Keratinocyte (primary cell): ENCODE results near the gene RB1. TPM values are rescaled to one million over a fixed set of nuclear protein-coding genes. Genes with fewer than 3 reads are reported as not detected.
A peak's percentile ranks its signal among the peaks of the same experiment; 100 is the strongest.

Experiments
- DNase-seq: peaks from one replicate; pipeline ENCODE4 v3.0.0-alpha.2; 2011; ENCODE audit warnings: low read depth, missing footprints, low spot score
- FAIRE-seq: peaks from 2 replicates; lab custom pipeline; 2011; peaks lifted over from hg19 to GRCh38; lab: Jason Lieb, UNC
- H2AFZ ChIP-seq: 2 replicates; pipeline ENCODE4 v1.6.0; 2012; ENCODE audit warnings: low read length, control low read depth, inconsistent platforms; ENCODE audit not compliant: control insufficient read depth
- H3K27ac ChIP-seq: 2 replicates; pipeline ENCODE4 v1.5.1; 2011; ENCODE audit warnings: low read length; ENCODE audit not compliant: control insufficient read depth, insufficient read depth
- H3K27me3 ChIP-seq: 3 replicates; pipeline ENCODE4 v1.6.0; 2011; ENCODE audit warnings: low read length; ENCODE audit not compliant: control insufficient read depth, insufficient read depth; ENCODE audit errors: extremely low read depth
- H3K36me3 ChIP-seq, 2 experiments: 2 replicates in 1 of 2; 3 replicates in 1 of 2; pipeline ENCODE4 v1.5.1; 2011; ENCODE audit warnings: low read length in 2 of 2, mild to moderate bottlenecking in 1 of 2; ENCODE audit not compliant: control insufficient read depth in 2 of 2, insufficient read depth in 2 of 2; ENCODE audit errors: extremely low read depth in 1 of 2
- H3K4me1 ChIP-seq: 3 replicates; pipeline ENCODE4 v1.5.1; 2011; ENCODE audit warnings: low read length; ENCODE audit not compliant: control insufficient read depth, insufficient read depth; ENCODE audit errors: extremely low read depth
- H3K4me2 ChIP-seq: 3 replicates; pipeline ENCODE4 v1.6.0; 2011; ENCODE audit warnings: low read depth, low read length; ENCODE audit not compliant: control insufficient read depth, insufficient read depth; ENCODE audit errors: extremely low read depth
- H3K4me3 ChIP-seq, 3 experiments: fragments of 200-600 bp in 1 of 3; sonication (generic) in 1 of 3; 2 replicates in 2 of 3; 3 replicates in 1 of 3; pipeline ENCODE4 v1.5.1; 2011 to 2016; ENCODE audit warnings: low read length in 3 of 3, mild to moderate bottlenecking in 3 of 3, control low read depth in 2 of 3, inconsistent platforms in 1 of 3, low read depth in 1 of 3, mixed read lengths in 1 of 3, mixed run types in 1 of 3, moderate library complexity in 1 of 3; ENCODE audit not compliant: control insufficient read depth in 2 of 3, insufficient read depth in 2 of 3; ENCODE audit errors: extremely low read depth in 1 of 3
- H3K79me2 ChIP-seq: 2 replicates; pipeline ENCODE4 v1.6.0; 2012; ENCODE audit warnings: low read length; ENCODE audit not compliant: control insufficient read depth, insufficient read depth
- H3K9ac ChIP-seq: 3 replicates; pipeline ENCODE4 v1.6.0; 2011; ENCODE audit warnings: low read length; ENCODE audit not compliant: control insufficient read depth, insufficient read depth; ENCODE audit errors: extremely low read depth
- H3K9me1 ChIP-seq: 3 replicates; pipeline ENCODE4 v1.6.0; 2011; ENCODE audit warnings: low read length; ENCODE audit not compliant: control insufficient read depth, insufficient read depth; ENCODE audit errors: extremely low read depth
- H3K9me3 ChIP-seq: 2 replicates; pipeline ENCODE4 v1.5.1; 2012; ENCODE audit warnings: low read depth, low read length; ENCODE audit not compliant: control insufficient read depth
- H4K20me1 ChIP-seq: 3 replicates; pipeline ENCODE4 v1.6.0; 2011; ENCODE audit warnings: low read length; ENCODE audit not compliant: control insufficient read depth, insufficient read depth; ENCODE audit errors: extremely low read depth
- EZH2 ChIP-seq: IDR thresholded peaks from one replicate; pipeline ENCODE4 v1.6.1; 2012; ENCODE audit warnings: inconsistent platforms, mild to moderate bottlenecking, low read length, moderate library complexity
- dilution Hi-C: fragments of 300-500 bp; cut with MboI; formaldehyde crosslinking; loops from one replicate; pipeline ENCODE4 v1.7.0; 2020; ENCODE audit warnings: low sequenced_read_pairs; ENCODE audit not compliant: extremely low pct_ligation_motif_present
- polyA plus RNA-seq, 5 experiments: library from polyadenylated mRNA; depleted of rRNA in 3 of 5; stranded (reverse) in 3 of 5; stranded (forward) in 1 of 5; unstranded in 1 of 5; fragments of >200 nt; gene quantifications; 1 replicate in 1 of 5; 2 replicates in 3 of 5; 3 replicates in 1 of 5; pipeline versions ENCODE4 v1.2.1 to v1.2.3, GENCODE V29; 2011 to 2012; ENCODE audit warnings: missing spikeins in 2 of 5, low read depth in 1 of 5, low replicate concordance in 1 of 5
- TF ChIP-seq, protein P1 (sequence below), 3 experiments: IDR thresholded peaks in 1 of 3; conservative IDR thresholded peaks in 1 of 3; optimal IDR thresholded peaks in 1 of 3; 2 replicates in 2 of 3; 3 replicates in 1 of 3; pipeline versions ENCODE3 to v1.5.1; 2011; ENCODE audit warnings: low read length in 3 of 3, mild to moderate bottlenecking in 3 of 3, moderate library complexity in 2 of 3, control low read depth in 1 of 3, inconsistent platforms in 1 of 3; ENCODE audit not compliant: insufficient read depth in 2 of 3; ENCODE audit errors: extremely low read depth in 1 of 3

RB1 gene
- polyA plus RNA-seq, 1 donor (not counting 4 experiments of a cell fraction or from before 2014, with no cell fraction given) = 22.4 TPM

DNA sequence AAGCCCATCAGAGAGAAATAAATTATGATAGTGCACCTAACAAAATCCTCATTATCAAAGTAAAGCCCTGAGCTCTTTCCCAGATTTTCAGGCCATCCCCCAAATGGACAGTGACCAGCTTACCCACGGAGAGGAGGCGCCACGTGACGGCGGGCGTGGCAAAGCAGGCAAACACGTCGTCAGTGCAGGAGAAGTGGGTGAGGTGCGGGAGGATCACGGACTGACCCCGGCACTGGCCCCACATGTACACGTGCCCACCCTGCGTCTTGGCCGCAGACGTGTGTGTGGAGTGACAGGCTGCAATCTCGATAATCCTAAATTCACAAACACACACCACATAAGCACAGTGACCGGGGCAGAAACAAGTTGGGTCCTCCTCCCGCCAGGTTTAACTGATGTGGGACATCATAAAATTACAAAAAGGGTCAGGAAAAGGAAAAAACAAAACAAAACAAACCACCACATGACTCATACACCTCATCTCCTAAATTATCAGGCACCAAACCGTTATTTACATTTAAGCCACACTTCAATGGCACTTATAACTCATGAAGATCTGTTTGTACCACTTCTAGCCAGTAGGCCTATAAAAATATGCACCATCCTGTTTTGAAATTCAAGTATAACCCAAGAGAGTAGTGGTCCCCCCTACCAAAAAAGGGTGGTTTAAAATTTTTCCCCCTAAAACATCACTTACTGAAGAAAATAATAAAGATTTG, 199.2 kb downstream of the RB1 start:
- H3K4me3 ChIP-seq = no peak overlapping the region
- dilution Hi-C loops = no loop called here
- FAIRE-seq (no peak), DNase-seq (no peak)
- TF ChIP-seq EZH2 = no peak
- TF ChIP-seq, protein P1, sequence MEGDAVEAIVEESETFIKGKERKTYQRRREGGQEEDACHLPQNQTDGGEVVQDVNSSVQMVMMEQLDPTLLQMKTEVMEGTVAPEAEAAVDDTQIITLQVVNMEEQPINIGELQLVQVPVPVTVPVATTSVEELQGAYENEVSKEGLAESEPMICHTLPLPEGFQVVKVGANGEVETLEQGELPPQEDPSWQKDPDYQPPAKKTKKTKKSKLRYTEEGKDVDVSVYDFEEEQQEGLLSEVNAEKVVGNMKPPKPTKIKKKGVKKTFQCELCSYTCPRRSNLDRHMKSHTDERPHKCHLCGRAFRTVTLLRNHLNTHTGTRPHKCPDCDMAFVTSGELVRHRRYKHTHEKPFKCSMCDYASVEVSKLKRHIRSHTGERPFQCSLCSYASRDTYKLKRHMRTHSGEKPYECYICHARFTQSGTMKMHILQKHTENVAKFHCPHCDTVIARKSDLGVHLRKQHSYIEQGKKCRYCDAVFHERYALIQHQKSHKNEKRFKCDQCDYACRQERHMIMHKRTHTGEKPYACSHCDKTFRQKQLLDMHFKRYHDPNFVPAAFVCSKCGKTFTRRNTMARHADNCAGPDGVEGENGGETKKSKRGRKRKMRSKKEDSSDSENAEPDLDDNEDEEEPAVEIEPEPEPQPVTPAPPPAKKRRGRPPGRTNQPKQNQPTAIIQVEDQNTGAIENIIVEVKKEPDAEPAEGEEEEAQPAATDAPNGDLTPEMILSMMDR (optimal IDR thresholded peaks at IDR 0.05 in 1 of 3, IDR thresholded peaks at IDR 0.05 in 1 of 3, conservative IDR thresholded peaks at IDR 0.05 in 1 of 3; ENCODE audit: extremely low read depth in 1 of 3, insufficient read depth in 2 of 3, low read length in 3 of 3) = no peak
- no peaks in the 10 kb centered on the region for H3K27me3 ChIP-seq
- H3K4me1 ChIP-seq = peaks cover 45% of the 10 kb centered on the region
- H3K4me2 ChIP-seq = no peak overlapping the region
- H3K79me2 ChIP-seq = no peaks in the 10 kb centered on the region
- no peaks in the 10 kb centered on the region for H3K9me3 ChIP-seq
- H3K27ac ChIP-seq = no peak overlapping the region
- no peaks in the 10 kb centered on the region for H3K36me3 ChIP-seq
- H3K9ac ChIP-seq = no peak overlapping the region
- H4K20me1 ChIP-seq = no peaks in the 10 kb centered on the region
- H3K9me1 ChIP-seq = no peaks in the 10 kb centered on the region
- no peak overlapping the region for H2AFZ ChIP-seq

DNA sequence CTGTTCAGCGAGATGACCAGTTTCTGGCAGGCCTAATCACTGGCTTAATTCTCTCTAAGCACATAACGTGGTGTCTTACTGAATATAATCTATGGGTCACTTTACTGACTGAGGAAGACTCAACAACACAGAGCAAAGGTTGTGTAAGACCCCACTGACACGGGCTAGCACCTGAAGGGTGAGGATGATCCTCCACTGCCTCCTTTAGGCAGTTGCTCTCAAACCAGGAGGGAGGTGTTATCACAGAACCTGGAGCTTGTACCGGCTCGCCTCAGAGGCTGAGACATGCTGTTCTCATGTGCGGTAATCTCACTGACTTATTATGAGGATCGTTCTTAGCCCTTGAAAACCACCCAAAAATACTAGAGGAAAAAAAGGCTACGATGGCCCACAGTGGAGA, 201.1 kb downstream of the RB1 start:
- dilution Hi-C loops = no loop called here
- no peak for TF ChIP-seq EZH2
- TF ChIP-seq, protein P1 (optimal IDR thresholded peaks at IDR 0.05 in 1 of 3, IDR thresholded peaks at IDR 0.05 in 1 of 3, conservative IDR thresholded peaks at IDR 0.05 in 1 of 3; ENCODE audit: extremely low read depth in 1 of 3, insufficient read depth in 2 of 3, low read length in 3 of 3) = peak; percentile 34 to 78 (median 61)
- Histone ChIP-seq H3K4me3 (no peak overlapping the region), H3K27me3 (no peaks in the 10 kb centered on the region), H3K36me3 (no peaks in the 10 kb centered on the region), H2AFZ (no peak overlapping the region), H3K9me1 (no peaks in the 10 kb centered on the region), H4K20me1 (no peaks in the 10 kb centered on the region), H3K4me2 (peak overlapping the region; percentile 49), H3K9ac (no peak overlapping the region), H3K79me2 (no peaks in the 10 kb centered on the region), H3K4me1 (peaks cover 52% of the 10 kb centered on the region), H3K27ac (peak overlapping the region; percentile 96), H3K9me3 (no peaks in the 10 kb centered on the region)
- FAIRE-seq (peak; percentile 96), DNase-seq (peak; percentile 17)
